Stimulated activated CD4-positive, alpha-beta T cell treated with anti-CD3 and anti-CD28 coated beads, Interleukin-15, amount 100 ng/mL, for 24 hours (primary cell): Measurements from ENCODE around the gene SDF2L1.
"Not testable (repeated sequence)": the region's sequence is repeated elsewhere in the genome, so short reads cannot be mapped to it uniquely, and the experiment has no call there.

Experiments used
- DNase-seq: peaks from one replicate; pipeline ENCODE4 v3.0.0-alpha.2; 2020

Gene SDF2L1

GRCh38 chr22:21641789-21642583, at the start of gene SDF2L1:
Gene SDF2L1 (plus strand): TSS chr22:21642302. CDS start chr22:21642337, 35 bp downstream.
- DNase-seq: peak; percentile 99

GRCh38 chr22:21592422-21592821, 49.7 kb upstream of the SDF2L1 start:
- DNase-seq: no peak

- DNase-seq: no peak
Measured at GRCh38 chr22:21593406-21594232, 48.5 kb upstream of the SDF2L1 start.

- no peak for DNase-seq
Measured at GRCh38 chr22:21594865-21595452, 47.1 kb upstream of the SDF2L1 start.

GRCh38 chr22:21596356-21597135, 45.6 kb upstream of the SDF2L1 start:
- not testable (repeated sequence) for DNase-seq

GRCh38 chr22:21598302-21598701, 43.8 kb upstream of the SDF2L1 start:
- no peak for DNase-seq

- no peak for DNase-seq
Measured at GRCh38 chr22:21599053-21599893, 42.8 kb upstream of the SDF2L1 start.

- no peak for DNase-seq
Measured at GRCh38 chr22:21602579-21602978, 39.5 kb upstream of the SDF2L1 start.

- no peak for DNase-seq
Measured at GRCh38 chr22:21603973-21604372, 38.1 kb upstream of the SDF2L1 start.

GRCh38 chr22:21605887-21606564, 36.1 kb upstream of the SDF2L1 start:
- no peak for DNase-seq

GRCh38 chr22:21606775-21607174, 35.3 kb upstream of the SDF2L1 start:
- DNase-seq: no peak

GRCh38 chr22:21609556-21610157, 32.4 kb upstream of the SDF2L1 start:
- not testable (repeated sequence) for DNase-seq

GRCh38 chr22:21611210-21611977, 30.7 kb upstream of the SDF2L1 start:
- DNase-seq: no peak

- no peak for DNase-seq
Measured at GRCh38 chr22:21612858-21613257, 29.2 kb upstream of the SDF2L1 start.

GRCh38 chr22:21613553-21614233, 28.4 kb upstream of the SDF2L1 start:
- no peak for DNase-seq

GRCh38 chr22:21615731-21616130, 26.4 kb upstream of the SDF2L1 start:
- DNase-seq: no peak

- not testable (repeated sequence) for DNase-seq
Measured at GRCh38 chr22:21617337-21617736, 24.8 kb upstream of the SDF2L1 start.

- no peak for DNase-seq
Measured at GRCh38 chr22:21621025-21621424, 21.1 kb upstream of the SDF2L1 start.
